Measurements from ENCODE around the gene CLSTN1.

DNA sequence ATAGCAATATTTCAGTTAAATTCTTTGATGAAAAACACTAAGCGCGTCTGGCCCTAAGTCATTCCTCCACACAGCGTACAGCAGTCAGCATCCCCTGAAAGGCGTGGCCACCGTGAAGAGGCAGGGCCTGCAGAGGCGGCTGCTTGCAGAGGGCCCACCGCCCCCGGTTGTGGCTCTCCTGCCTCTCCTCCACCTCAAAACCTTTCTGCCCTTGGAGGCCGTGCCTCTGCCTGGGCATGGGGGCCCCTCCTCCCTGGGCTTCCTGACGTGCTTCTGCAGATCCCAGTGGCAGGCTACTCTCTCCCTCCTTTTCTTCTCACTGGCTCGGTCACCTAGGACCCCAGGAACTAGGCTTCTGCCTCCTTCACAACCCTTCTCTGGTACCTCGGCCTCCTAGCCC lies 16.2 kb downstream of the CLSTN1 start:
- TF ChIP-seq, protein P1, sequence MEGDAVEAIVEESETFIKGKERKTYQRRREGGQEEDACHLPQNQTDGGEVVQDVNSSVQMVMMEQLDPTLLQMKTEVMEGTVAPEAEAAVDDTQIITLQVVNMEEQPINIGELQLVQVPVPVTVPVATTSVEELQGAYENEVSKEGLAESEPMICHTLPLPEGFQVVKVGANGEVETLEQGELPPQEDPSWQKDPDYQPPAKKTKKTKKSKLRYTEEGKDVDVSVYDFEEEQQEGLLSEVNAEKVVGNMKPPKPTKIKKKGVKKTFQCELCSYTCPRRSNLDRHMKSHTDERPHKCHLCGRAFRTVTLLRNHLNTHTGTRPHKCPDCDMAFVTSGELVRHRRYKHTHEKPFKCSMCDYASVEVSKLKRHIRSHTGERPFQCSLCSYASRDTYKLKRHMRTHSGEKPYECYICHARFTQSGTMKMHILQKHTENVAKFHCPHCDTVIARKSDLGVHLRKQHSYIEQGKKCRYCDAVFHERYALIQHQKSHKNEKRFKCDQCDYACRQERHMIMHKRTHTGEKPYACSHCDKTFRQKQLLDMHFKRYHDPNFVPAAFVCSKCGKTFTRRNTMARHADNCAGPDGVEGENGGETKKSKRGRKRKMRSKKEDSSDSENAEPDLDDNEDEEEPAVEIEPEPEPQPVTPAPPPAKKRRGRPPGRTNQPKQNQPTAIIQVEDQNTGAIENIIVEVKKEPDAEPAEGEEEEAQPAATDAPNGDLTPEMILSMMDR (IDR thresholded peaks at IDR 0.05) = no peak
- TF ChIP-seq, protein P2, sequence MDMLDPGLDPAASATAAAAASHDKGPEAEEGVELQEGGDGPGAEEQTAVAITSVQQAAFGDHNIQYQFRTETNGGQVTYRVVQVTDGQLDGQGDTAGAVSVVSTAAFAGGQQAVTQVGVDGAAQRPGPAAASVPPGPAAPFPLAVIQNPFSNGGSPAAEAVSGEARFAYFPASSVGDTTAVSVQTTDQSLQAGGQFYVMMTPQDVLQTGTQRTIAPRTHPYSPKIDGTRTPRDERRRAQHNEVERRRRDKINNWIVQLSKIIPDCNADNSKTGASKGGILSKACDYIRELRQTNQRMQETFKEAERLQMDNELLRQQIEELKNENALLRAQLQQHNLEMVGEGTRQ (CRISPR knock-in tag; IDR thresholded peaks at IDR 0.05) = no peak
- no peak for TF ChIP-seq ZNF396 (CRISPR knock-in tag; IDR thresholded peaks at IDR 0.05; ENCODE audit: borderline replicate concordance)
